ENCODE measurements around the gene TJAP1.
"Not testable (repeated sequence)": the region's sequence is repeated elsewhere in the genome, so short reads cannot be mapped to it uniquely, and the experiment has no call there.

The TJAP1 gene

GRCh38 chr6:43481075-43481474 is 3.7 kb downstream of the TJAP1 start:
- no peak for DNase-seq (ENCODE audit: low read depth in 2 of 2, low spot score in 1 of 2)

GRCh38 chr6:43481591-43482236 is 4.3 kb downstream of the TJAP1 start:
- no peak for DNase-seq (ENCODE audit: low read depth in 2 of 2, low spot score in 1 of 2)

GRCh38 chr6:43488667-43489276 is 11.4 kb downstream of the TJAP1 start:
- no peak for DNase-seq (ENCODE audit: low read depth in 2 of 2, low spot score in 1 of 2)

GRCh38 chr6:43489277-43490072 is 12.1 kb downstream of the TJAP1 start:
- no peak for DNase-seq (ENCODE audit: low read depth in 2 of 2, low spot score in 1 of 2)

- DNase-seq (ENCODE audit: low read depth in 2 of 2, low spot score in 1 of 2) = no peak
Observed at GRCh38 chr6:43490523-43490939, 13.2 kb downstream of the TJAP1 start.

- DNase-seq (ENCODE audit: low read depth in 2 of 2, low spot score in 1 of 2) = no peak
Observed at GRCh38 chr6:43491750-43492661, 14.6 kb downstream of the TJAP1 start.

GRCh38 chr6:43492673-43493072 is 15.3 kb downstream of the TJAP1 start:
- DNase-seq (ENCODE audit: low read depth in 2 of 2, low spot score in 1 of 2) = no peak

- no peak for DNase-seq (ENCODE audit: low read depth in 2 of 2, low spot score in 1 of 2)
Observed at GRCh38 chr6:43493230-43493629, 15.9 kb downstream of the TJAP1 start.

GRCh38 chr6:43493833-43494232 is 16.5 kb downstream of the TJAP1 start:
- no peak for DNase-seq (ENCODE audit: low read depth in 2 of 2, low spot score in 1 of 2)

GRCh38 chr6:43494321-43494720 is 17.0 kb downstream of the TJAP1 start:
- DNase-seq (ENCODE audit: low read depth in 2 of 2, low spot score in 1 of 2) = no peak

GRCh38 chr6:43494766-43495165 is 17.4 kb downstream of the TJAP1 start:
- DNase-seq (ENCODE audit: low read depth in 2 of 2, low spot score in 1 of 2) = no peak

GRCh38 chr6:43495409-43495941 is 18.1 kb downstream of the TJAP1 start:
- DNase-seq (ENCODE audit: low read depth in 2 of 2, low spot score in 1 of 2) = no peak

GRCh38 chr6:43496370-43497128 is 19.2 kb downstream of the TJAP1 start:
- DNase-seq (ENCODE audit: low read depth in 2 of 2, low spot score in 1 of 2) = no peak

GRCh38 chr6:43497129-43497396 is 19.7 kb downstream of the TJAP1 start:
- DNase-seq (ENCODE audit: low read depth in 2 of 2, low spot score in 1 of 2) = no peak

GRCh38 chr6:43497689-43498088 is 20.3 kb downstream of the TJAP1 start:
- no peak for DNase-seq (ENCODE audit: low read depth in 2 of 2, low spot score in 1 of 2)

GRCh38 chr6:43498291-43498690 is 20.9 kb downstream of the TJAP1 start:
- not testable (repeated sequence) for DNase-seq (ENCODE audit: low read depth in 2 of 2, low spot score in 1 of 2)

- no peak for DNase-seq (ENCODE audit: low read depth in 2 of 2, low spot score in 1 of 2)
Observed at GRCh38 chr6:43499028-43499815, 21.9 kb downstream of the TJAP1 start.

- no peak for DNase-seq (ENCODE audit: low read depth in 2 of 2, low spot score in 1 of 2)
Observed at GRCh38 chr6:43500921-43501320, 23.6 kb downstream of the TJAP1 start.

GRCh38 chr6:43502666-43503065 is 25.3 kb downstream of the TJAP1 start:
- DNase-seq (ENCODE audit: low read depth in 2 of 2, low spot score in 1 of 2) = no peak

- no peak for DNase-seq (ENCODE audit: low read depth in 2 of 2, low spot score in 1 of 2)
Observed at GRCh38 chr6:43503443-43503842, 26.1 kb downstream of the TJAP1 start.
